ENCODE measurements around the gene C1RL.

GRCh38 chr12:7101047-7101693 lies 7.8 kb downstream of the C1RL start:
- TF ChIP-seq, protein P1, sequence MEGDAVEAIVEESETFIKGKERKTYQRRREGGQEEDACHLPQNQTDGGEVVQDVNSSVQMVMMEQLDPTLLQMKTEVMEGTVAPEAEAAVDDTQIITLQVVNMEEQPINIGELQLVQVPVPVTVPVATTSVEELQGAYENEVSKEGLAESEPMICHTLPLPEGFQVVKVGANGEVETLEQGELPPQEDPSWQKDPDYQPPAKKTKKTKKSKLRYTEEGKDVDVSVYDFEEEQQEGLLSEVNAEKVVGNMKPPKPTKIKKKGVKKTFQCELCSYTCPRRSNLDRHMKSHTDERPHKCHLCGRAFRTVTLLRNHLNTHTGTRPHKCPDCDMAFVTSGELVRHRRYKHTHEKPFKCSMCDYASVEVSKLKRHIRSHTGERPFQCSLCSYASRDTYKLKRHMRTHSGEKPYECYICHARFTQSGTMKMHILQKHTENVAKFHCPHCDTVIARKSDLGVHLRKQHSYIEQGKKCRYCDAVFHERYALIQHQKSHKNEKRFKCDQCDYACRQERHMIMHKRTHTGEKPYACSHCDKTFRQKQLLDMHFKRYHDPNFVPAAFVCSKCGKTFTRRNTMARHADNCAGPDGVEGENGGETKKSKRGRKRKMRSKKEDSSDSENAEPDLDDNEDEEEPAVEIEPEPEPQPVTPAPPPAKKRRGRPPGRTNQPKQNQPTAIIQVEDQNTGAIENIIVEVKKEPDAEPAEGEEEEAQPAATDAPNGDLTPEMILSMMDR (IDR thresholded peaks at IDR 0.05): peak in 1 of 3 donors; percentile 16
- no peak for TF ChIP-seq EP300 (IDR thresholded peaks at IDR 0.05)
- TF ChIP-seq POLR2A (IDR thresholded peaks at IDR 0.05): no peak

Data from ovary (tissue), 3 donors.